Calu3 (cell line): ENCODE data around the gene AGO1. TPM values are rescaled to one million over a fixed set of nuclear protein-coding genes. Genes with fewer than 3 reads are reported as not detected.
"Not testable (repeated sequence)": the region's sequence is repeated elsewhere in the genome, so short reads cannot be mapped to it uniquely, and the experiment has no call there.

Experiments
- BruUV-seq: library from RNA; stranded (reverse); fragments of 400-500 nt; replicated peaks from 2 replicates; lab custom pipeline; 2021; lab: Mats Ljungman, UMichigan
- CTCF ChIA-PET: fragments of 300-600 bp; sonication (Branson Sonifier 250); formaldehyde crosslinking; loops from one replicate; lab custom pipeline; 2022; ENCODE audit warnings: antibody characterized with exemption; lab: Charles Lee
- DNase-seq: peaks from one replicate; pipeline ENCODE4 v3.0.0; 2022
- H3K27ac Mint-ChIP-seq: one replicate; pipeline ENCODE4 v1.8.0; 2022; ENCODE audit warnings: mixed read lengths; ENCODE audit not compliant: unreplicated experiment
- H3K27me3 Mint-ChIP-seq: one replicate; pipeline ENCODE4 v1.8.0; 2022; ENCODE audit warnings: mixed read lengths; ENCODE audit not compliant: unreplicated experiment
- H3K36me3 Mint-ChIP-seq: one replicate; pipeline ENCODE4 v1.8.0; 2022; ENCODE audit warnings: mild to moderate bottlenecking, moderate library complexity, mixed read lengths; ENCODE audit not compliant: insufficient read depth, unreplicated experiment
- H3K4me1 Mint-ChIP-seq: one replicate; pipeline ENCODE4 v1.8.0; 2022; ENCODE audit warnings: mild to moderate bottlenecking, low read depth, mixed read lengths; ENCODE audit not compliant: unreplicated experiment
- H3K4me3 Mint-ChIP-seq: one replicate; pipeline ENCODE4 v1.8.0; 2022; ENCODE audit warnings: mild to moderate bottlenecking, low read depth, moderate library complexity, mixed read lengths; ENCODE audit not compliant: unreplicated experiment
- H3K9me3 Mint-ChIP-seq: one replicate; pipeline ENCODE4 v1.8.0; 2022; ENCODE audit warnings: low read depth, mixed read lengths; ENCODE audit not compliant: unreplicated experiment
- intact Hi-C: fragments of 100-400 bp; cut with micrococcal nuclease; formaldehyde crosslinking; loops from one replicate; pipeline ENCODE4 v1.10.0; 2022; ENCODE audit not compliant: unreplicated experiment
- total RNA-seq: library from RNA; stranded (reverse); gene quantifications from 2 replicates; pipeline ENCODE4 v1.2.3, GENCODE V29; 2022
- TF ChIP-seq, protein P1 (sequence below): fragments of 200-600 bp; IDR thresholded peaks from one replicate; pipeline ENCODE4 v1.8.0; 2022; ENCODE audit warnings: antibody characterized with exemption; ENCODE audit not compliant: unreplicated experiment

AGO1 gene
- total RNA-seq, 1 experiment from 2014 or later = 34.4 TPM

DNA sequence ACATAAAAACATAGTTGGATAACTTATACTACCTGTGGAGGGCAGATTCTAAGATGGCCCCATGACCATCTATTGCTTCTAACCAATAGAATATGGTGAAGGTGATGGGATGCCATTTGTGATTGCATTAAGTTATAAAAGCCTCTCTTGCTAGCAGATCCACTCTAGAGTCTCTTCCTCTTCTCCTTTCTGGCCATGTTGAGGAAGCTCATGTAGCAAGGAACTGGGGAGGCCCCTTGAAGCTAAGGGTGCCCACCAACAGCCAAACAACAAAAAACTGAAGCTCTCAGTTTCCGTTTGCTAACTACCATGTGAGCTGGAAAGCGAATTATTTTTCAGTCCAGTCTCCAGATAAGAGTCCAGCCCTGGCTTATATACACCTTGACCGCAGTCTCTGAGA lies 16.0 kb upstream of the AGO1 start:
- no peak for DNase-seq
- TF ChIP-seq, protein P1, sequence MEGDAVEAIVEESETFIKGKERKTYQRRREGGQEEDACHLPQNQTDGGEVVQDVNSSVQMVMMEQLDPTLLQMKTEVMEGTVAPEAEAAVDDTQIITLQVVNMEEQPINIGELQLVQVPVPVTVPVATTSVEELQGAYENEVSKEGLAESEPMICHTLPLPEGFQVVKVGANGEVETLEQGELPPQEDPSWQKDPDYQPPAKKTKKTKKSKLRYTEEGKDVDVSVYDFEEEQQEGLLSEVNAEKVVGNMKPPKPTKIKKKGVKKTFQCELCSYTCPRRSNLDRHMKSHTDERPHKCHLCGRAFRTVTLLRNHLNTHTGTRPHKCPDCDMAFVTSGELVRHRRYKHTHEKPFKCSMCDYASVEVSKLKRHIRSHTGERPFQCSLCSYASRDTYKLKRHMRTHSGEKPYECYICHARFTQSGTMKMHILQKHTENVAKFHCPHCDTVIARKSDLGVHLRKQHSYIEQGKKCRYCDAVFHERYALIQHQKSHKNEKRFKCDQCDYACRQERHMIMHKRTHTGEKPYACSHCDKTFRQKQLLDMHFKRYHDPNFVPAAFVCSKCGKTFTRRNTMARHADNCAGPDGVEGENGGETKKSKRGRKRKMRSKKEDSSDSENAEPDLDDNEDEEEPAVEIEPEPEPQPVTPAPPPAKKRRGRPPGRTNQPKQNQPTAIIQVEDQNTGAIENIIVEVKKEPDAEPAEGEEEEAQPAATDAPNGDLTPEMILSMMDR = no peak
- Mint-ChIP-seq H3K9me3 (no peaks in the 10 kb centered on the region), H3K27ac (no peak overlapping the region), H3K4me1 (no peaks in the 10 kb centered on the region), H3K4me3 (no peak overlapping the region), H3K36me3 (no peaks in the 10 kb centered on the region), H3K27me3 (no peaks in the 10 kb centered on the region)
- intact Hi-C loops = no loop called here
- no TSS peak for BruUV-seq
- CTCF ChIA-PET = no interaction called here

DNA sequence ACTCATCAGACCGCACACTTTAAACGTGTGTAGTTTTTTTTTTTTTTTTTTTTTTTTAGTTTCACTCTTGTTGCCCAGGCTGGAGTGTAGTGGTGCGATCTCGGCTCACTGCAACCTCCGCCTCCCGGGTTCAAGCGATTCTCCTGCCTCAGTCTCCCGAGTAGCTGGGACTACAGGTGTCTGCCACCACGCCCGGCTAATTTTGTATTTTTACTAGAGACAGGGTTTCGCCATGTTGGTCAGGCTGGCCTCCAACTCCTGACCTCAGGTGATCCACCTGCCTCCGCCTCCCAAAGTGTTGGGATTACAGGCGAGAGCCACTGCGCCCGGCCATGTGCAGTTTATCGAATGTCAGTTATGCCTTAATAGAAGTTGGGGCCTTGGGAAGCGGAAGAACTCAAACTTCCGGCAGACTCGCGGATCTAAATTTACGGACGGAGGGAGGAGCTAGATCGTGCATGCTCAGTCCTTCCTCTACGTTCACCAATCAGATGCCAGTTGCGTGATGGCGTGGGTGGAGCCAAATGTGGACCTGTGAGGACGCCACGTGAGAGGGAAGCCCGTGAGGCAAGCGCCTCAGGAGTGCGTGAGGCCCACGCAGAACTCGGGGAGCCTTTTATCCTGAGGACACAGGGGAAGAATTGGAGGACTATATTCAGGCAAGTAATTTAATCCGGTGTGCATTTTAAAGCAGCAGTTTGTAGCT lies 13.6 kb upstream of the AGO1 start:
- DNase-seq, H3K27ac Mint-ChIP-seq, H3K4me1 Mint-ChIP-seq, H3K27me3 Mint-ChIP-seq, H3K9me3 Mint-ChIP-seq, H3K36me3 Mint-ChIP-seq, intact Hi-C loops, CTCF ChIA-PET, BruUV-seq, H3K4me3 Mint-ChIP-seq: not testable (repeated sequence)

DNA sequence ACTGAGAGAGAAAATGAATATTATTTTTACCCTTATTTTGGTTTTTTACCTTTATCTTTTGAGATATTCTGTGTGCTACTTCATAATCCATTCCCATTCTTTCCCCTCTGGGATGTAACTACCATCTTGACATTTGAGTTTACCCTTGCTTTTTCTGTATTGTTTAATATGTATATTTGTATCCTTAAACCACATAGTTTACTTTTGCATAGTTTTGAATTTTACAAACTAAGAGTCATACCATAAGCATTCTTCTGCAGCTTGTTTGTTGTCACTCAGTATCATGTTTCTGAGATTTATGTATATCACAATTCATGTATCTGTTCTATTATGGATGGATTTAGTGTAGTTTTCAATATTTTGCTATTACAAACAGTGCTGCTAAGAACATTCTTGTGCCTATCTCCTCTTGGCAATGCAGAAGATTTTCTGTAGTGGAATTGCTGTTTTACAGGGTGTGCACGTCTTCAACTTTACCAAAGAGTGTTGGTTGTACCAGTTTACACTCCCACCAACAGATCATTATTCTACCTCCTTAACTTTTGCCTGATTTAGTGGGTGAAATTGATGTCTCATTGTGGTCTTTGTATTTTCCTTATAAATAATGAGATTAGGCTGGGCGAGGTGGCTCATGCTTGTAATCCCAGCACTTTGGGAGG lies 12.2 kb upstream of the AGO1 start:
- intact Hi-C loops = no loop called here
- CTCF ChIA-PET = no interaction called here
- TF ChIP-seq, protein P1 = no peak
- Mint-ChIP-seq H3K36me3 (no peaks in the 10 kb centered on the region), H3K9me3 (no peaks in the 10 kb centered on the region), H3K27ac (no peak overlapping the region), H3K4me1 (no peaks in the 10 kb centered on the region), H3K4me3 (no peak overlapping the region), H3K27me3 (no peaks in the 10 kb centered on the region)
- no TSS peak for BruUV-seq
- no peak for DNase-seq

- TF ChIP-seq, protein P1 = no peak
- DNase-seq = no peak
- Mint-ChIP-seq H3K27me3 (no peaks in the 10 kb centered on the region), H3K4me1 (no peaks in the 10 kb centered on the region), H3K27ac (no peak overlapping the region), H3K36me3 (no peaks in the 10 kb centered on the region), H3K4me3 (no peak overlapping the region), H3K9me3 (no peaks in the 10 kb centered on the region)
- intact Hi-C loops = no loop called here
- CTCF ChIA-PET = interaction anchor here (0.7 kb wide), 1 partner anchor 9 kb away, joined by 3 read pairs; no protein-coding TSS in a partner anchor
- BruUV-seq = no TSS peak
Measured at GRCh38 chr1:35873243-35873750, 9.7 kb upstream of the AGO1 start.

- BruUV-seq, CTCF ChIA-PET, H3K4me3 Mint-ChIP-seq, H3K27ac Mint-ChIP-seq, DNase-seq, H3K27me3 Mint-ChIP-seq, intact Hi-C loops, H3K4me1 Mint-ChIP-seq, H3K9me3 Mint-ChIP-seq, H3K36me3 Mint-ChIP-seq: not testable (repeated sequence)
Measured at GRCh38 chr1:35874115-35874514, 8.9 kb upstream of the AGO1 start.
